Right cardiac atrium (tissue), 5 donors: ENCODE measurements around the gene DAGLB. TPM values are rescaled to one million over a fixed set of nuclear protein-coding genes. Genes with fewer than 3 reads are reported as not detected.
A peak's percentile ranks its signal among the peaks of the same experiment; 100 is the strongest.

Source experiments
- ATAC-seq, 2 donors: fragments of 200-7000 bp; cut with Tn5 transposase; one replicate each; pipeline versions ENCODE4 v1.8.0 to v1.9.1; 2020; ENCODE audit warnings: moderate library complexity in 2 of 2, mild to moderate bottlenecking in 1 of 2
- DNase-seq, 3 donors: peaks; one replicate each; pipeline ENCODE4 v3.0.0-alpha.2; 2020
- H3K27ac ChIP-seq: one replicate; pipeline ENCODE4 v1.5.1; 2013; ENCODE audit warnings: mild to moderate bottlenecking, low read length, control low read depth, moderate library complexity
- H3K27me3 ChIP-seq: one replicate; pipeline ENCODE4 v1.6.1; 2013; ENCODE audit not compliant: control insufficient read depth, insufficient read depth
- H3K4me1 ChIP-seq: one replicate; pipeline ENCODE4 v1.6.1; 2013; ENCODE audit warnings: low read length; ENCODE audit not compliant: control insufficient read depth, insufficient read depth
- H3K4me3 ChIP-seq: one replicate; pipeline ENCODE4 v1.5.1; 2013; ENCODE audit warnings: low read length, control low read depth
- H3K9me3 ChIP-seq: one replicate; pipeline ENCODE4 v1.6.1; 2013; ENCODE audit warnings: low read length; ENCODE audit not compliant: control insufficient read depth
- WGBS: extraction: QIAGEN DNeasy Blood & Tissue Kit; methylation state at CpG from one replicate; pipeline ENCODE4 v1.1.7; 2013; 5-methylcytosine and 5-hydroxymethylcytosine counted together
- intact Hi-C, 4 donors: fragments of 100-400 bp; cut with DNase I; formaldehyde crosslinking; loops; one replicate each; pipeline versions ENCODE4 v1.11.0 to v1.14.0; 2022 to 2023
- long read RNA-seq, 4 donors: library from polyadenylated mRNA; unstranded; transcript quantifications; one replicate each; pipeline ENCODE4 v2.0.0, GENCODE V29; 2020 to 2021
- polyA plus RNA-seq: library from polyadenylated mRNA; stranded (reverse); fragments of 200-250 nt; gene quantifications from one replicate; pipeline ENCODE4 v1.2.3, GENCODE V29; 2013
- total RNA-seq, 4 donors: library from RNA; stranded (reverse); fragmentation: NEBNext Ultra II Directional; extraction: Animal tissue kit (Norgen Biotek cat#: 25700); gene quantifications; one replicate each; pipeline ENCODE4 v1.2.1, GENCODE V29; 2021
- donor health status: healthy with polysubstance abuse.
- donor health status: DM: no; HTN: yes; CAD: no.
- donor health status: DM: no; HTN: no; CAD: no.
- donor health status: DM: no; HTN: yes; CAD: no; lungs with severe emphysema.
- donor health status: DM: yes; HTN: yes; CAD: no.

Gene DAGLB
- 1 to 10 TPM; 7.9 to 9.9 (median 9.1) TPM for total RNA-seq
- polyA plus RNA-seq = 5.4 TPM
- long read RNA-seq, donor 1, transcript DAGLB-201 (15 exons, 2,897 nt) = major isoform, 20 of 27 reads
- long read RNA-seq, donor 1, partial matches to known transcripts = 2 of 27 reads
- long read RNA-seq, donor 1, other reads (novel, unspliced or antisense) = 4 of 27 reads
- long read RNA-seq, donor 2, transcript DAGLB-201 (15 exons, 2,897 nt) = major isoform, 17 of 21 reads
- long read RNA-seq, donor 2, partial matches to known transcripts = 0 of 21 reads
- long read RNA-seq, donor 2, other reads (novel, unspliced or antisense) = 4 of 21 reads
- long read RNA-seq, donor 3, transcript DAGLB-201 (15 exons, 2,897 nt) = major isoform, 26 of 33 reads
- long read RNA-seq, donor 3, partial matches to known transcripts = 3 of 33 reads
- long read RNA-seq, donor 3, other reads (novel, unspliced or antisense) = 4 of 33 reads
- long read RNA-seq, donor 4, transcript DAGLB-201 (15 exons, 2,897 nt) = major isoform, 11 of 12 reads
- long read RNA-seq, donor 4, partial matches to known transcripts = 0 of 12 reads
- long read RNA-seq, donor 4, other reads (novel, unspliced or antisense) = 1 of 12 reads

DNA sequence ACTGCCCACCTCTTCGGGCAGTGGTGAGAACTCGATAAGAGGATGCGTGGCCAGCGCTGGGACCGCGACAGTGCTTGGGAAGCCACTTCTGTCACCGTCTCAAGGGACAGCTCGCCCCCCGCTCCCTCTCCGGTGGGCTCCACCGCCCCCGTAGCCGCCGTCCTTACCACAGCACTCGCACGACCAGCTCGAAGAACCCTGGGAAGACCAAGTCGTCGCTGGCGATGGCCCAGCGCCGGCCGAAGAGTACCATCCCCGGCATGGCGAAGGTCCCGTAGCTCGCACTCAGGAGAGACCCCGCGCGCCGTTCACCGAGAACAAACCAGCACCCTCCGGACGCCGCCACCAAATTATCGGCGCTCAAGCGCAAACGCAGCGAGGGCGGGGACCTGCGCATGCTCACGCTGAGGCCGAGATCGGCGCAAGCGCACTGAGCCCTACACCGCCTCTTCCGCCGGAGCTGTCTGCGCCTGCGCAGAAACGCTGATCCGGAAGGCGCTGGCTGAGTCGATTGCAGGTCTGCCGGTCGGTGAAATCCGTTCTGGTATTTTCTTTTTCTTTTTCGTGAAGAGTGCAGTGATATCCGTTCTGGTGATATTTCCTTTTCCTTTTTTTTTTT is at the start of gene DAGLB:
DAGLB (minus strand) TSS at position 374 of the 619 bp plus-strand sequence; CDS start at position 262, 112 bp downstream.
- no peaks in the 10 kb centered on the region for H3K27me3 ChIP-seq
- DNase-seq (peak; percentile 94 to 98 (median 98)), ATAC-seq (peak; percentile 91 to 94)
- H3K27ac ChIP-seq = peak within 1 kb of the TSS; percentile 77
- intact Hi-C loops = no loop called here
- H3K4me1 ChIP-seq = peaks cover 4% of the 10 kb centered on the region
- no peaks in the 10 kb centered on the region for H3K9me3 ChIP-seq
- H3K4me3 ChIP-seq = peak within 1 kb of the TSS; percentile 70
- under 1% methylated on average over 61 of the region's 61 CpGs for WGBS

- 96% methylated on average over 14 of the region's 14 CpGs for WGBS
- Histone ChIP-seq H3K4me3 (no peak overlapping the region), H3K4me1 (no peaks in the 10 kb centered on the region), H3K27me3 (no peaks in the 10 kb centered on the region), H3K9me3 (no peaks in the 10 kb centered on the region), H3K27ac (no peak overlapping the region)
- ATAC-seq (peak in 1 of 2 donors; percentile 5), DNase-seq (no peak)
- intact Hi-C loops = no loop called here
Measured at GRCh38 chr7:6497637-6497905, 49.8 kb upstream of the DAGLB start.

DNA sequence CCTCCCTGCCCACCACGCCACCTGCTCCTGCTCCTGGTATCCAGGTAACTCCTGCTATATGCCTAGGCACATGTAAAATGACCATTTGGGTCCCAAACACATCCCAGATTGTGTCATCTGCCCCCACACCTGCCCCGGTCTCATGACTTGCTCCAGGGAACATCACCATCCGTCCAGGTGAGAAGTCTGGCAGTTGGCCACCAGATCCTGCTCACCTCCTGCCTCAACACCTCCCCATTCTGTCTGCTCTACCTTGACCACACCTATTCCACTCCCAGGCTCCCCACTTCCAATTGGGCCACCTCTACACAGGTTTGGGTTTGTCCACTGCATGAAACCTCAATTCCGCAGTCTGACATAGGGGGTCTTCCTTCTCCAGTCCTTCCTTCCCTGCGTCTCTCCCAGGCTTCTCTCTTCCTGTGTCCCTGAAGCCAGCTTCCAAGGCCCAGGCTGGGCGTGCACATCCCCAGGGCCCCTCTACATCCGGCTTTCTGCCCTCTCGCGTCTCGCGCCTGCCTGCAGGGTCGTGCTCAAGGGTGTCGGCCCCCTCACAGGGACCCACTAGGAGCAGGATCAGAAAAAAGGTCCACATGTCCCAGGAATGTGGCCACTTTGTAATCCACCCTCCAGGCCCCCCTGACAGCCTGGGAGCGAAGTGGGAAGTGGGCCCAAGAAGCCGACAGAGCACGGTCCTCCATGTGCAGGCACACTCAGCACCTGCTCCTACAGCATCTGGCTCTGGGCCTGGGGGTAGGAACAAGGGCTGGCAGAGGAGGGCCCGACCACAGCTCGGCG is 49.3 kb upstream of the DAGLB start:
- H3K4me1 ChIP-seq = no peaks in the 10 kb centered on the region
- DNase-seq (no peak), ATAC-seq (peak in 1 of 2 donors; percentile 18)
- H3K9me3 ChIP-seq = no peaks in the 10 kb centered on the region
- intact Hi-C loops = no loop called here
- H3K27ac ChIP-seq = no peak overlapping the region
- H3K4me3 ChIP-seq = no peak overlapping the region
- WGBS = 64% methylated on average over 19 of the region's 19 CpGs
- H3K27me3 ChIP-seq = no peaks in the 10 kb centered on the region

DNA sequence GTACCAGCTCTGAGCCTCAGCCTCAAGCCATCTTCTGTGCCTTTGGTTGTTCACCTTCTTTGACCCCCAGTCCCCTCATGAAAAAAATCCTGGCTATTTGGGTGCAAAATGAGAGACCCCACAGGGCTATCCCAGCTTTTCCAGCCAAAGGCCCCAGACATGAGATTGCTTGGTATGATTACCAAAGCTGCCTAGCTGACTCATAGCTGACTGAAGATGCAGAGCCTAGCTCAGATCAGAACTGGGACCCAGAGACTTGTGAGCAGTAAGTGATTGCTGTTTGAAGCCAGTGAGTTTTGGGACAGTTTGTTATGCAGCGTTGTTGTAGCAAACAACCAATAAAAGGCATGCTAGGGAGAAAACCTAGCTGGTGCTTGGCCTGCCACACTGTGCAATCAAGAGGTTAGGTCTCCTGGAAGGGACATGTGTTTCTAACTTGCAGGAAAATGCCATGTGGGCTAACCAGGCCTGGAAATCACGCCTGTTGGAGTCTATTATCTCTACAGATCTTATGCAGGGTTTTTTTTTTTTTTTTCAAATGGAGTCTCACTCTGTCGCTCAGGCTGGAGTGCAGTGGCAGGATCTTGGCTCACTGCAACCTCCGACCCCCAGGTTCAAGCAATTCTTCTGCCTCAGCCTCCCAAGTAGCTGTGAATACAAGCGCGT is 48.0 kb upstream of the DAGLB start:
- Histone ChIP-seq H3K9me3 (no peaks in the 10 kb centered on the region), H3K4me1 (no peaks in the 10 kb centered on the region), H3K27me3 (no peaks in the 10 kb centered on the region), H3K27ac (no peak overlapping the region), H3K4me3 (no peak overlapping the region)
- WGBS = 96% methylated on average over 6 of the region's 6 CpGs
- intact Hi-C loops = no loop called here
- ATAC-seq (no peak), DNase-seq (no peak)

- no peak overlapping the region for H3K27ac ChIP-seq
- no peak overlapping the region for H3K4me3 ChIP-seq
- H3K4me1 ChIP-seq = no peaks in the 10 kb centered on the region
- intact Hi-C loops = no loop called here
- peaks cover 1% of the 10 kb centered on the region for H3K9me3 ChIP-seq
- no peaks in the 10 kb centered on the region for H3K27me3 ChIP-seq
- ATAC-seq = no peak
- WGBS = 81% methylated on average over 2 of the region's 2 CpGs
- no peak for DNase-seq
Measured at GRCh38 chr7:6494365-6494764, 46.6 kb upstream of the DAGLB start.

- H3K4me3 ChIP-seq = no peak overlapping the region
- H3K27me3 ChIP-seq = no peaks in the 10 kb centered on the region
- intact Hi-C loops = no loop called here
- DNase-seq (no peak), ATAC-seq (no peak)
- WGBS = 88% methylated on average over 10 of the region's 10 CpGs
- no peaks in the 10 kb centered on the region for H3K4me1 ChIP-seq
- H3K27ac ChIP-seq = no peak overlapping the region
- peaks cover 1% of the 10 kb centered on the region for H3K9me3 ChIP-seq
Measured at GRCh38 chr7:6491194-6491593, 43.4 kb upstream of the DAGLB start.

GRCh38 chr7:6489612-6490011 is 41.9 kb upstream of the DAGLB start:
- Histone ChIP-seq H3K4me3 (no peak overlapping the region), H3K27me3 (no peaks in the 10 kb centered on the region), H3K27ac (no peak overlapping the region), H3K9me3 (peaks cover 1% of the 10 kb centered on the region), H3K4me1 (no peaks in the 10 kb centered on the region)
- intact Hi-C loops = no loop called here
- ATAC-seq (no peak), DNase-seq (no peak)
- WGBS = 23% methylated on average over 1 of the region's 1 CpG

DNA sequence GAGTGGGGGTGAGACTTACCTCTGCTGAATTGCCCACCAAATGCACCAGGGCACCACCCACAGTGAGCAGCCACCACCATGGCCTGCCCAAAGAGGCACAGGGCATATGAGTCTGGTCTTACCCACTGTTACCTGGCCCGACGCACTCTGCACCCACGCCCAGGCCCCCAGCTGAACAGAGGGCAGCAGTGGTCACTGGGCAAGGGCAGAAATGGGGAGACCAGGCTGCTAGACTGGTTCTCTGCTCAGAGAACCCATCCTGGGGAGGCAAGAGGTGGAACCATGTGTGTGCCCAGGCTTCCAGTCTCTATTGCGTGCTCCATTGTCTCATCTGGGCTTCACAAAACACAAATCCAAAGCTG is 39.4 kb upstream of the DAGLB start:
- WGBS = 94% methylated on average over 4 of the region's 4 CpGs
- no peak overlapping the region for H3K4me3 ChIP-seq
- no peaks in the 10 kb centered on the region for H3K27me3 ChIP-seq
- no peaks in the 10 kb centered on the region for H3K4me1 ChIP-seq
- intact Hi-C loops = no loop called here
- DNase-seq = no peak
- no peak overlapping the region for H3K27ac ChIP-seq
- no peak for ATAC-seq
- H3K9me3 ChIP-seq = peaks cover 1% of the 10 kb centered on the region

- intact Hi-C loops = no loop called here
- Histone ChIP-seq H3K9me3 (peaks cover 1% of the 10 kb centered on the region), H3K27ac (no peak overlapping the region), H3K27me3 (no peaks in the 10 kb centered on the region), H3K4me3 (no peak overlapping the region), H3K4me1 (no peaks in the 10 kb centered on the region)
- ATAC-seq (no peak), DNase-seq (no peak)
- 97% methylated on average over 19 of the region's 19 CpGs for WGBS
Measured at GRCh38 chr7:6486438-6487183, 38.9 kb upstream of the DAGLB start.

DNA sequence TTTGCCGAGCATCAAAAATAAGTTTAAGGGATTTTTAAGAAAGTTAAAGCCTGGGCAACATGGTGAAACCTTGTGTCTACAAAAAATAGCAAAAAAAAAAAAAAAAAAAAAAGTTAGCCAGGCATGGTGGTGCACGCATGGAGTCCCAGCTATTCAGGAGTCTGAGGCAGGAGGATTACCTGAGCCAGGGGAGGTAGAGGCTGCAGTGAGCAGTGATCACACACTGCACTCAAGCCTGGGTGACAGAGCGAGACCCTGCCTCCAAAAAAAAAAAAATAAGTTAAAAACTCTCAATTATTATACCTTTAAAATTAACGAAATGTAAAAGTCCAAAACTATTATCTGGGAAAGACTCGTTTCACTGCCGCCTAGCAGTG is 35.0 kb upstream of the DAGLB start:
- no peaks in the 10 kb centered on the region for H3K4me1 ChIP-seq
- peak overlapping the region; percentile 94 for H3K4me3 ChIP-seq
- peak overlapping the region; percentile 85 for H3K27ac ChIP-seq
- H3K27me3 ChIP-seq = no peaks in the 10 kb centered on the region
- intact Hi-C loops = no loop called here
- 21% methylated on average over 6 of the region's 6 CpGs for WGBS
- no peaks in the 10 kb centered on the region for H3K9me3 ChIP-seq
- DNase-seq (no peak), ATAC-seq (no peak)
